Natural killer cell (primary cell): ENCODE results near the gene TULP3. TPM values are rescaled to one million over a fixed set of nuclear protein-coding genes. Genes with fewer than 3 reads are reported as not detected.

ENCODE experiments used
- ATAC-seq, 3 donors: fragments of 150-1000 bp in 2 of 3; fragments of 200-7000 bp in 1 of 3; cut with Tn5 transposase; 1 replicate in 1 of 3; 2 replicates in 2 of 3; pipeline ENCODE4 v1.10.0; 2021; ENCODE audit warnings: mild to moderate bottlenecking in 2 of 3, moderate library complexity in 2 of 3
- DNase-seq, 2 donors: peaks; one replicate each; pipeline versions ENCODE4 v3.0.0 to v3.0.0-alpha.2; 2013 to 2021; ENCODE audit warnings: mixed read lengths in 1 of 2
- H3K27ac ChIP-seq: one replicate; pipeline ENCODE4 v1.5.1; 2013; ENCODE audit warnings: mild to moderate bottlenecking, low read length
- H3K27me3 ChIP-seq: one replicate; pipeline ENCODE4 v1.6.1; 2013; ENCODE audit warnings: low read length; ENCODE audit not compliant: control insufficient read depth, insufficient read depth
- H3K36me3 ChIP-seq: one replicate; pipeline ENCODE4 v1.6.1; 2013; ENCODE audit warnings: low read length; ENCODE audit not compliant: control insufficient read depth, insufficient read depth
- H3K4me1 ChIP-seq: one replicate; pipeline ENCODE4 v1.6.1; 2013; ENCODE audit warnings: low read length; ENCODE audit not compliant: control insufficient read depth, insufficient read depth
- H3K4me3 ChIP-seq: one replicate; pipeline ENCODE4 v1.5.1; 2013; ENCODE audit warnings: low read length
- H3K9me3 ChIP-seq: one replicate; pipeline ENCODE4 v1.6.1; 2013; ENCODE audit warnings: low read length; ENCODE audit not compliant: control insufficient read depth, insufficient read depth
- H3K27ac Mint-ChIP-seq, 2 donors: one replicate each; pipeline ENCODE4 v1.8.0; 2022; ENCODE audit warnings: mild to moderate bottlenecking in 2 of 2, mixed read lengths in 2 of 2, moderate library complexity in 1 of 2
- H3K27me3 Mint-ChIP-seq, 2 donors: one replicate each; pipeline ENCODE4 v1.8.0; 2022; ENCODE audit warnings: low read depth in 2 of 2, mixed read lengths in 2 of 2
- H3K36me3 Mint-ChIP-seq: one replicate; pipeline ENCODE4 v1.8.0; 2022; ENCODE audit warnings: mixed read lengths
- H3K4me1 Mint-ChIP-seq, 2 donors: one replicate each; pipeline ENCODE4 v1.8.0; 2022; ENCODE audit warnings: mixed read lengths in 2 of 2
- H3K4me3 Mint-ChIP-seq: one replicate; pipeline ENCODE4 v1.8.0; 2022; ENCODE audit warnings: mild to moderate bottlenecking, moderate library complexity, mixed read lengths
- H3K9me3 Mint-ChIP-seq, 2 donors: one replicate each; pipeline ENCODE4 v1.8.0; 2022; ENCODE audit warnings: mixed read lengths in 2 of 2
- CTCF ChIP-seq: fragments of 200-600 bp; IDR thresholded peaks from one replicate; pipeline ENCODE4 v1.8.0; 2022; ENCODE audit warnings: antibody characterized with exemption
- WGBS: methylation state at CpG from one replicate; pipeline ENCODE4 v1.1.7; 2013; ENCODE audit warnings: missing lambda C conversion rate; ENCODE audit not compliant: insufficient coverage; 5-methylcytosine and 5-hydroxymethylcytosine counted together
- intact Hi-C: fragments of 100-400 bp; cut with micrococcal nuclease; formaldehyde crosslinking; loops from one replicate; pipeline ENCODE4 v1.14.2; 2022
- total RNA-seq, 4 donors: library from RNA; stranded (reverse); fragments of 120-200 nt in 1 of 4; gene quantifications; one replicate each; pipeline versions ENCODE4 v1.2.3 to v1.2.4, GENCODE V29; 2013 to 2022

The TULP3 gene
- total RNA-seq, 3 donors from 2014 or later (not counting 1 experiment from before 2014, with no cell fraction given), result 5.1 to 8.7 (median 6.2) TPM

- TF ChIP-seq CTCF, result no peak
- H3K27me3 Mint-ChIP-seq, result no peaks in the 10 kb centered on the region
- H3K36me3 Mint-ChIP-seq, result no peaks in the 10 kb centered on the region
- no peaks in the 10 kb centered on the region for H3K4me1 Mint-ChIP-seq
- peaks cover 7% of the 10 kb centered on the region for H3K36me3 ChIP-seq
- no peak overlapping the region for H3K27ac ChIP-seq
- no peaks in the 10 kb centered on the region for H3K4me1 ChIP-seq
- H3K4me3 Mint-ChIP-seq, result no peak overlapping the region
- H3K9me3 Mint-ChIP-seq, result no peaks in the 10 kb centered on the region
- no peak for ATAC-seq
- no peaks in the 10 kb centered on the region for H3K9me3 ChIP-seq
- no peak overlapping the region for H3K4me3 ChIP-seq
- 100% methylated on average over 1 of the region's 2 CpGs for WGBS
- no peak for DNase-seq
- no peaks in the 10 kb centered on the region for H3K27me3 ChIP-seq
- intact Hi-C loops, result no loop called here
- no peak overlapping the region for H3K27ac Mint-ChIP-seq
These were observed 31.6 kb downstream of the TULP3 start for GRCh38 chr12:2922329-2922728.

- no peak overlapping the region for H3K27ac Mint-ChIP-seq
- H3K27ac ChIP-seq, result no peak overlapping the region
- H3K4me3 Mint-ChIP-seq, result no peak overlapping the region
- H3K4me1 ChIP-seq, result no peaks in the 10 kb centered on the region
- WGBS, result 96% methylated on average over 9 of the region's 9 CpGs
- peaks cover 7% of the 10 kb centered on the region for H3K36me3 ChIP-seq
- TF ChIP-seq CTCF, result no peak
- no peak overlapping the region for H3K4me3 ChIP-seq
- DNase-seq (no peak), ATAC-seq (no peak)
- no peaks in the 10 kb centered on the region for H3K27me3 ChIP-seq
- no peaks in the 10 kb centered on the region for H3K36me3 Mint-ChIP-seq
- no peaks in the 10 kb centered on the region for H3K4me1 Mint-ChIP-seq
- H3K9me3 Mint-ChIP-seq, result no peaks in the 10 kb centered on the region
- no peaks in the 10 kb centered on the region for H3K27me3 Mint-ChIP-seq
- intact Hi-C loops, result no loop called here
- H3K9me3 ChIP-seq, result no peaks in the 10 kb centered on the region
These were observed 32.4 kb downstream of the TULP3 start for GRCh38 chr12:2923057-2923456.

- H3K9me3 Mint-ChIP-seq, result no peaks in the 10 kb centered on the region
- Histone ChIP-seq H3K27ac (no peak overlapping the region), H3K4me3 (no peak overlapping the region), H3K36me3 (peaks cover 7% of the 10 kb centered on the region), H3K9me3 (no peaks in the 10 kb centered on the region), H3K27me3 (no peaks in the 10 kb centered on the region), H3K4me1 (no peaks in the 10 kb centered on the region)
- intact Hi-C loops, result no loop called here
- H3K36me3 Mint-ChIP-seq, result no peaks in the 10 kb centered on the region
- no peak overlapping the region for H3K27ac Mint-ChIP-seq
- no peaks in the 10 kb centered on the region for H3K27me3 Mint-ChIP-seq
- 99% methylated on average over 3 of the region's 3 CpGs for WGBS
- H3K4me3 Mint-ChIP-seq, result no peak overlapping the region
- no peaks in the 10 kb centered on the region for H3K4me1 Mint-ChIP-seq
- ATAC-seq (no peak), DNase-seq (no peak)
- TF ChIP-seq CTCF, result no peak
These were observed 33.3 kb downstream of the TULP3 start for GRCh38 chr12:2924019-2924418.

- ATAC-seq, result no peak
- Mint-ChIP-seq H3K27ac (no peak overlapping the region), H3K4me1 (no peaks in the 10 kb centered on the region), H3K27me3 (no peaks in the 10 kb centered on the region), H3K36me3 (no peaks in the 10 kb centered on the region), H3K4me3 (no peak overlapping the region), H3K9me3 (no peaks in the 10 kb centered on the region)
- no peak overlapping the region for H3K4me3 ChIP-seq
- no peaks in the 10 kb centered on the region for H3K4me1 ChIP-seq
- TF ChIP-seq CTCF, result no peak
- DNase-seq, result no peak
- H3K36me3 ChIP-seq, result peaks cover 9% of the 10 kb centered on the region
- intact Hi-C loops, result no loop called here
- no peak overlapping the region for H3K27ac ChIP-seq
- H3K27me3 ChIP-seq, result no peaks in the 10 kb centered on the region
- WGBS, result 89% methylated on average over 6 of the region's 6 CpGs
- H3K9me3 ChIP-seq, result no peaks in the 10 kb centered on the region
These were observed 34.8 kb downstream of the TULP3 start for GRCh38 chr12:2925322-2925995.
